HG03064 (cell line): Measurements from ENCODE around the gene GCK.
"Not testable (repeated sequence)": the region's sequence is repeated elsewhere in the genome, so short reads cannot be mapped to it uniquely, and the experiment has no call there.

ENCODE experiments used
- ATAC-seq: cut with Tn5 transposase; IDR thresholded peaks from one replicate; pipeline ENCODE4 v1.9.1; 2021; ENCODE audit warnings: low read depth; ENCODE audit not compliant: unreplicated experiment

The GCK gene

GRCh38 chr7:44210107-44210506 is 20.9 kb upstream of the GCK start:
- no peak for ATAC-seq

DNA sequence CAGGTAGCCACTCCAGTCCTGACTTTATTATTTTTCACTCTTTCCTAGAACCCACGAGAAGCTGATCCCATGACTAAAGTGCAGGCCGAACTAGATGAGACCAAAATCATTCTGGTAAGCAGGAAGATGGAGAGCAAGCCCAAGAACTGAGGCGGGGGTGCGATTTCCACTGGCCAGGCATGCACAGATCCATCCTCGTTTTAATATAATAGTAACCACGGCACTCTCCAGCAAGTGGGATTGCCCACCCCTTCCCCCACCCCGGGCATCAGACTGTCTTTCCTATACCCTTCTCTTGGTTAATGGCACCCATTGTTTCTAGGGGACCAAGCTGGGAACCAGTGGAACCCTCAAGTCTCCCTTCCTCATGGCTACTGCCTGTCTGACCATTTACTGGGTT is 18.8 kb upstream of the GCK start:
- ATAC-seq, result no peak

GRCh38 chr7:44206008-44206407 is 16.8 kb upstream of the GCK start:
- no peak for ATAC-seq

DNA sequence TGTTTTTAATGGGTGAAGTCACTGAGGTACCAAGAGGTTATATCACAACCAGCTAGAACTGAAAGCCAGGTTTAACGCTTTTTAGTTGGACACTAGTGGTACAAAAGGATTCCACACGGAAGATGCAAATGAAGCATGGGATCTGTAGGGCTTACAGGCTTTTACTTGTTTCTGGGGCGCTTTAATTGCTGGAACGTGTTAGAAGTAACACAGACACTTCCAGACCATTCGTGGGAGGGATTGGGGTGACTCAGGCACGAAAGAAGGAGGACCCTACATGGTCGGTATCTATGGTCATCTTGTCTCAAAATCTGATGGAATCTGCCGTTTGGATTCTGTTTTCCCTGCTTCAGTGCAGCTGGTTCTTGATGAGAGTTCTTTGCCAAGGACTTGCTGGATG is 12.6 kb upstream of the GCK start:
- ATAC-seq, result no peak

DNA sequence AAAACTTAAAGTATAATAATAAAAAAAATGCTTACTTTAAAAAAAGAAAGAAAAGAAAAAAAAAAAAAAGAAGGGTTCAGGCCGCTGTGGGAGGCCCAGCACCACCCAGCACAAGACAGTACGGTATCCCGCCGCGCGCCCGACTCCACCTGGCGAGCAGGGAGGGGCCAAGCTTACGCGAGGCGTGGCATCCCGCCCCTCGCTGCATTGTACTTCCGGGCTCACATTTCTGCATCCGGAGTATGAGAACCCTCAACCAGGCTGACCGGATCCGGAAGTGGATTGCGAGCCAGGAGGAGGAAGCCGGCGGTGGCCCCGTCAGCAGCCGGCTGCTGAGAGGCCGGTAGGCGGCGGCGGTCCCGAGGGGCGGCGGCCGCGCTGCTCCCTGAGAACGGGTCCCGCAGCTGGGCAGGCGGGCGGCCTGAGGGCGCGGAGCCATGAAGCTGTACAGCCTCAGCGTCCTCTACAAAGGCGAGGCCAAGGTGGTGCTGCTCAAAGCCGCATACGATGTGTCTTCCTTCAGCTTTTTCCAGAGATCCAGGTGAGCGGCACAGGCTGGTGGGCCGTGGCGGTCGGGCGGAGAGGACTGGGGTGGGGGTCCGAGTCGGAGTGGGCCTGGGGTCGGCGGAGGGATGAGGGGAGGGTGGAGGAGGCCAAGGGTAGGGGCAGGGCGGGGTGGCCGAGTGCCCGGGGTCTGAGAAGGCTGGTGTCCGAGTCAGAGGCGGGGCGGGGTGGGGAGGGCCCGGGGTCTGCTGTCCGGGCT is 11.6 kb upstream of the GCK start, which contains the start of gene YKT6:
TSS of gene YKT6 (plus strand) at position 280 of the 763 bp plus-strand sequence. CDS start at position 438, 158 bp downstream.
- ATAC-seq, result peak; percentile 99

GRCh38 chr7:44200163-44200562 is 10.9 kb upstream of the GCK start:
- ATAC-seq, result not testable (repeated sequence)

DNA sequence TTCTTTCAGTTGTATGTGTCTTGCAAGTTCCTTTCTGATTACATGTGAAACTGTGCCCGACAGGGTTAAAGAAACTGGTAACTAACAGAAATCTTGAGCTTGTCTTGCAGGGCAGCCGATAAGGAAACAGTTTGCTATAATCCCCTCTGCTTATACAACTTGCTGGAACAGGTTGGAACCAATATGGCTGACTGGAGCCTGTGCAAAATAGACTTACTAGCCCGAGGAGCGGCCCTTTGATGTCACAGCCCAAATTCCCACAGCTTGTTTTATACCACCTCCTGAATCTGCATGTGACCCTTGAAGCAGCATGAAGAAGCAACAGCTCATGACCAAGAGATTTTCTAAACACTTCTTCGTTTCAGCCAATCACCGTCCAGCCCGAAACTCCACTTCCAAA is 8.2 kb upstream of the GCK start:
- no peak for ATAC-seq

DNA sequence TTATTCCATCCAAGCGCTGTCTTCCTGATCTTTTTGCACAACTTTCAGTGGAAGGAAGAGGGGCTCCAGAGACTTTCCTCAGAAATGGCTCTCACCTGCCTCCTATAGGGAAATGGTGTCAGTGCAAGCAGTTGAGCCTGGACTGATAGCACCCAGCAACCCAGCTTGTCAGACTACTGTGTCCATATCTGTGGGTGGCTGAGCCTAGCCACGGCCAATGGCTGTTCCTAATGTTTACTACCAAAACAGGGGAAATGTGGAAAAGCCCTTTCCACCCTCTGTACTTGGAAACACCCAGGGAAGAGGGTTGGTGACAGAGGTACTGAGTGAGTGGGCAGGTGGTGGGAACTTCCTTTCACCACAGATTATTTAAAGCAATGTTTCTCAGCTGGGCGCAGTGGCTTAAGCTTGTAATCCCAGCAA is 7.2 kb upstream of the GCK start:
- ATAC-seq, result no peak

- no peak for ATAC-seq
Measured at GRCh38 chr7:44195889-44196288, 6.7 kb upstream of the GCK start.

GRCh38 chr7:44194562-44195145 is 5.4 kb upstream of the GCK start:
- no peak for ATAC-seq

GRCh38 chr7:44194069-44194468 is 4.8 kb upstream of the GCK start:
- ATAC-seq, result no peak

GRCh38 chr7:44193011-44193802 is 4.0 kb upstream of the GCK start:
- no peak for ATAC-seq

DNA sequence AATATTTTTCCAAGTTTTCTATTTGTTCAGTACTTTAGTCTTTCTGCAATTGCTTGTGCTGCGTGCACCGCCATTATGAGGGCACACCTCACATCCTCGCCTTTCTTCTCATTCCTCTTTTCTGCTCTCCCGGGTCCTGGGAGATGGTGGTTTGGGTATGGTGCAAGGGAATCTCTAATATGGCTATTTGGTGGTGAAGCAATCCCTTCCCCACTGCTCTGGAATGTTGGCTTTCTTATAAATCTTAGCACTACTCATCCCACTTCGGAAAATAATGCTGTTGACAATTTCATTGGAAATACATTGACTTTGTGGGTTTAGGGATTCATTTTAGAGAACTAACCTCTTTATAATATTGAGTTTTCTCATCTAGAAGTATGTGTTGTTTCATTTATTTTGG is 1.9 kb upstream of the GCK start:
- no peak for ATAC-seq

DNA sequence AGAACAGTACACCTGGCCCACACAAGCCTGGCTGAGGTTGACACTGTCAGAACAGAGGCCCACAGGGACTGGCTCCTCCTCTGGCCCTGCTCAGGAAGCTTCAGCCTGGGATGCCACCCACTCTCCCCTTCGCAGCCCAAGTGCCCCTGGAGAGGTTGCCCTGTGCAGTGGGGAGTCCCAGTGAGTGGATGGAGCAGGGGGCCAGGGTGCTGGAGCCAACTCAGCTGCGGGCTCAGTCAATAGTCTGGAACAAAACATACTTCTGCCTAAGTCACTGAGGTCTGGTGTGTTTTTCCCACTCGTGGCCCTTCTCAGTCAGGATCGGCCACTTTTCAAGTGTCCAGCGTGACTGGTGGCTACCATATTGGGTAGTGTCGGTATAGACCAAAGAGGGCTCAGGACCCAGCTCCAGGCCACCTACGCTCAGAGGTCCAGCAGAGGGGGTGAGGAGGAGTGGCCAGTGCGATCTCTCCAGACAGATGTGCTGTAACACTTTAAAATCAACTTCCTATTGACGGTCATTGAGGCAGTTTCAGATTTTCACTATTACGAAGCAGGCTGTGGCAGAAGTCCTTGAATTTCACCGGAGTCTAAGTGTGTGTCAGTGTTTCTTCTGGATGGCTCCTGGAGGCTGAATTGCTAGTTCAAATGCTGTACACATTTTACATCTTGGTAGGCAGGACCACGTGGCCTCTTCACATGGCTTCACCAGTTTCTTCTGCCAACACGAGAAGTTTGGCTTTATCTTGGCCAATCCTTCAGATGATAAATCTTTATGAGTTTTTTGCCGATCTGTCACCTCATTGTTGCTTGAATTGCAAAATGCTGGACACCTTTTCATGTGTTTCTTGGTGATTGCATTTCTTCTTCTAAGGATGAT is 994 bp upstream of the GCK start:
- ATAC-seq, result no peak

- ATAC-seq, result no peak
Measured at GRCh38 chr7:44188480-44189225, 586 bp downstream of the GCK start.

DNA sequence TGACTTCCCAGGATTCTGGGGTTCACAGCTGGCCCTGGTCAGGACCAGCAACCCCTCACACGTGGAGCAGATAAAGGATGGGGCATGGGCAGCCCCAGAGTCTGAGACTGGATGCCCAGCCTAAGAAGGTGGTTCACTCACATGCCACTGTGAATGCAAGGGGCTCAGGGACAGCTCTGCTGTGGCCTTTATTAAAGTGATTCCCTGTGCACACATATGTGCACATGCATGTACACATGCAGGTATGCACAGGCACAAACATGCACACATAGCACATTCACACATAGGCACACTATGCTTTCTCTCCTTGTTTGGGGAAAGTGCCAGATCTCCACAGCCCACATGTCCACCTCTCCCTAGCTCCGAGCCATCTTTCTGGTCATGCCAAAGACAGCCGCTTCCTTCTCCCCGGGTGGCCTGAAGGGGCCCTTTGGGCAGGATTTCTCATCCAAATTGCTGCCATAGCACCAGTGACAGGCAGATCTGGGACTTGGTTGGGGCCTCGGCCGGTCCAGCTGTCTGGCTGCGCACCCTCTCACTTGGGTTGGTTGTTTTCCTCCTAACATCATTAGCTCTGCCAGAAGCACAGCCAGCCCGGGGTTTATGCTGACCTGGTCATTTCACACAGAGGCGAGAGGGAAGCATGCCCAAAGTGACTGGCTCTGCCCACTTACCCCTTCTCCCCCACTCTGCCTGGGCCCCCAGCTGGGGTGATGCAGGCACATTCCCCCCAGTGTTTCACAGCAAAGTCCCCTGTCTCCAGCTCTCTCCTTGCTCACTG is 1.4 kb downstream of the GCK start:
- no peak for ATAC-seq

GRCh38 chr7:44186736-44187135 is 2.5 kb downstream of the GCK start:
- ATAC-seq, result no peak

DNA sequence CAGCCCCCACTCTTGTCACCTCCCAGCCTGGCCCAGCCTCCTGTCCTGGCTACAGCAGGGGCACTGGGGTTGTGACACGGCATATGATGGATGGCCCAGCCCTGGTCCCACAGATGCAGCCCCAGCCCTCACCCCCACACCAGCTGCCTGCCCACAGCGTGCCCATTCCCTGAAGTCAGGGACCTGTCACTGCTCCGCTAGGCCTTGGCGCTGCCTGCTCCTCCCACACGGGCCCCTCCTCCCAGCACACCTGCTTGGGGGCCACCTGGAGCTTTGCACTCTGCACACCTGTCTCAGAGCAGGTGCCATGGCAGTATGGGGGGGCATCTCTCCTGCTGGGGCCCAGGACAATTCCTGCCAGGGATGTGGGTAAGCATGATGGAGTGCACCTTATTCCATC is 3.5 kb downstream of the GCK start:
- no peak for ATAC-seq

DNA sequence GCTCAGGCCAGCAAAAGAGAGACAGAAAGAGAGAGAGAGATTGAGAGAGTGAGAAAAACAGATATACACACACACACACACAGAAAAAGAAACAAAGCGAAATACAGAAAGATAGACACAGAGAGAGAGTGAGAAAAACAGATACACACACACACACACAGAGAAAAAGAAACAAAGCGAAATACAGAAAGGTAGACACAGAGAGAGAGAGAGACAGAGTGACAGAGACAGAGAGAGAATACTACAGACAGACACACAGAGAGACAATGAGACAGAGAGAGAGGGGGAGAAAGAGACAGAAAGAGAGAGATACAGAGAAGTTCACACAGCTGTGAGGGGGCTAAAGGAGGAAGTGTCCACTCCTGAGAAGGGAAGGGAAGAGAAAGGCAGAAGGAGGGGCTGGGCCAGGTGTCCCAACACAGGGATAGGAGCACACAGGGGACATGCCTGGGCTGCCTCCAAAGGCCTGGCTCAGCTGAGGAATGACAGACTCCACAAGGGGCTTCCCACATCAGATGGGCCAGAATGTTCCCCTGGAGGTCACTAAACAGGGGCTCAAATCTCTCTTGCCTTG is 4.3 kb downstream of the GCK start:
- no peak for ATAC-seq
